Cardiac muscle cell (in vitro differentiated cells and primary cell): ENCODE measurements around the gene SRRT. TPM values are rescaled to one million over a fixed set of nuclear protein-coding genes. Genes with fewer than 3 reads are reported as not detected.
"Not testable (repeated sequence)": the region's sequence is repeated elsewhere in the genome, so short reads cannot be mapped to it uniquely, and the experiment has no call there.

Source experiments
- DNase-seq, 2 donors: peaks; one replicate each; pipeline versions ENCODE4 v3.0.0 to v3.0.0-alpha.2; 2010 to 2017; ENCODE audit warnings: low read depth in 1 of 2, low spot score in 1 of 2
- H3K27ac ChIP-seq: fragments of 200-600 bp; sonication (generic); 2 replicates; pipeline ENCODE4 v1.5.1; 2016
- H3K27me3 ChIP-seq: fragments of 200-600 bp; sonication (generic); 2 replicates; pipeline ENCODE4 v1.6.0; 2016; ENCODE audit warnings: control low read depth
- H3K36me3 ChIP-seq: fragments of 200-600 bp; sonication (generic); 2 replicates; pipeline ENCODE4 v1.5.1; 2016; ENCODE audit warnings: control low read depth
- H3K4me1 ChIP-seq: fragments of 200-600 bp; sonication (generic); 2 replicates; pipeline ENCODE4 v1.8.1; 2017; ENCODE audit warnings: low read depth, mild to moderate bottlenecking, mixed run types
- H3K4me3 ChIP-seq: fragments of 200-600 bp; sonication (generic); 2 replicates; pipeline ENCODE4 v1.5.1; 2016; ENCODE audit warnings: mild to moderate bottlenecking
- H3K9me3 ChIP-seq: fragments of 200-600 bp; sonication (generic); 2 replicates; pipeline ENCODE4 v1.5.1; 2017; ENCODE audit warnings: low read depth, mild to moderate bottlenecking, control low read depth
- CTCF ChIP-seq: IDR thresholded peaks from 2 replicates; pipeline ENCODE4 v1.5.1; 2012; ENCODE audit warnings: low read depth, mild to moderate bottlenecking, low read length
- polyA plus RNA-seq: library from polyadenylated mRNA; unstranded; fragments of >200 nt; fragmentation: Nextera tagmentation; extraction: Ambion mirVana; gene quantifications from 2 replicates; pipeline ENCODE4 v1.2.1, GENCODE V29; 2016
- total RNA-seq: library from RNA; depleted of rRNA; stranded (reverse); fragments of >200 nt; gene quantifications from 2 replicates; pipeline ENCODE4 v1.2.3, GENCODE V29; 2016

SRRT gene
- total and polyA plus RNA-seq, 2 experiments from 2014 or later = 78.6 to 148 TPM

- no peak for DNase-seq
- H3K4me3 ChIP-seq = no peak overlapping the region
- H3K9me3 ChIP-seq = no peaks in the 10 kb centered on the region
- no peak overlapping the region for H3K27ac ChIP-seq
- H3K27me3 ChIP-seq = no peaks in the 10 kb centered on the region
- TF ChIP-seq CTCF = no peak
- no peaks in the 10 kb centered on the region for H3K4me1 ChIP-seq
- no peaks in the 10 kb centered on the region for H3K36me3 ChIP-seq
These were observed 33.6 kb downstream of the SRRT start for GRCh38 chr7:100908512-100908911.

- not testable (repeated sequence) for H3K9me3 ChIP-seq, DNase-seq, H3K27me3 ChIP-seq, H3K4me3 ChIP-seq, H3K36me3 ChIP-seq, H3K27ac ChIP-seq, H3K4me1 ChIP-seq
These were observed 35.5 kb downstream of the SRRT start for GRCh38 chr7:100910443-100910842.

GRCh38 chr7:100911484-100911883, 36.6 kb downstream of the SRRT start:
- TF ChIP-seq CTCF = no peak
- no peaks in the 10 kb centered on the region for H3K9me3 ChIP-seq
- H3K4me3 ChIP-seq = no peak overlapping the region
- H3K27me3 ChIP-seq = no peaks in the 10 kb centered on the region
- no peaks in the 10 kb centered on the region for H3K36me3 ChIP-seq
- H3K27ac ChIP-seq = no peak overlapping the region
- no peaks in the 10 kb centered on the region for H3K4me1 ChIP-seq
- DNase-seq = no peak

- TF ChIP-seq CTCF = no peak
- DNase-seq = no peak
- Histone ChIP-seq H3K9me3 (no peaks in the 10 kb centered on the region), H3K4me3 (no peak overlapping the region), H3K27ac (no peak overlapping the region), H3K27me3 (no peaks in the 10 kb centered on the region), H3K4me1 (no peaks in the 10 kb centered on the region), H3K36me3 (no peaks in the 10 kb centered on the region)
These were observed 39.4 kb downstream of the SRRT start for GRCh38 chr7:100914208-100914878.

- no peaks in the 10 kb centered on the region for H3K9me3 ChIP-seq
- no peaks in the 10 kb centered on the region for H3K27me3 ChIP-seq
- no peak for DNase-seq
- H3K36me3 ChIP-seq = no peaks in the 10 kb centered on the region
- no peak overlapping the region for H3K4me3 ChIP-seq
- no peak for TF ChIP-seq CTCF
- no peak overlapping the region for H3K27ac ChIP-seq
- H3K4me1 ChIP-seq = no peaks in the 10 kb centered on the region
These were observed 40.1 kb downstream of the SRRT start for GRCh38 chr7:100914879-100915447.

GRCh38 chr7:100919335-100919734, 44.4 kb downstream of the SRRT start:
- H3K4me3 ChIP-seq, H3K36me3 ChIP-seq, H3K27me3 ChIP-seq, H3K4me1 ChIP-seq, H3K9me3 ChIP-seq, DNase-seq, H3K27ac ChIP-seq: not testable (repeated sequence)

- not testable (repeated sequence) for H3K36me3 ChIP-seq, H3K4me1 ChIP-seq, H3K27ac ChIP-seq, DNase-seq, H3K9me3 ChIP-seq, H3K27me3 ChIP-seq, H3K4me3 ChIP-seq
These were observed 45.0 kb downstream of the SRRT start for GRCh38 chr7:100919779-100920437.
